IMR-90 (cell line): ENCODE results near the gene PAPPA. TPM values are rescaled to one million over a fixed set of nuclear protein-coding genes. Genes with fewer than 3 reads are reported as not detected.

Experiments used
- ATAC-seq: fragments of 200-7000 bp; cut with Tn5 transposase; 2 replicates; pipeline ENCODE4 v1.9.1; 2020; ENCODE audit warnings: low read depth, mild to moderate bottlenecking, moderate library complexity
- BruUV-seq: library from RNA; stranded (reverse); fragments of 400-500 nt; replicated peaks from 2 replicates; lab custom pipeline; 2021; lab: Mats Ljungman, UMichigan
- CTCF ChIA-PET: fragments of 300-600 bp; formaldehyde crosslinking; extraction: SDS; loops from one replicate; lab custom pipeline; 2021; ENCODE audit warnings: antibody characterized with exemption; lab: Yijun Ruan, JAX
- POLR2A ChIA-PET: fragments of 300-600 bp; sonication (Branson Sonifier 250); formaldehyde crosslinking; loops from one replicate; lab custom pipeline; 2022; ENCODE audit warnings: antibody characterized with exemption; ENCODE audit not compliant: unreplicated experiment; lab: Charles Lee
- DNase-seq: peaks from one replicate; pipeline ENCODE4 v3.0.0; 2013
- H2AFZ ChIP-seq: replicated peaks from 2 replicates; pipeline ENCODE3; 2013; ENCODE audit warnings: low read length, mild to moderate bottlenecking; ENCODE audit not compliant: poor library complexity
- H2AK5ac ChIP-seq: 2 replicates; pipeline ENCODE4 v1.6.1; 2013; ENCODE audit warnings: low read depth, low read length, inconsistent platforms
- H2AK9ac ChIP-seq: replicated peaks from 2 replicates; pipeline ENCODE3; 2013; ENCODE audit warnings: mild to moderate bottlenecking, low read depth, low read length, moderate library complexity; ENCODE audit not compliant: poor library complexity
- H2BK120ac ChIP-seq: 2 replicates; pipeline ENCODE4 v1.6.1; 2013; ENCODE audit warnings: low read depth, low read length, inconsistent platforms
- H2BK15ac ChIP-seq: 3 replicates; pipeline ENCODE4 v1.6.1; 2013; ENCODE audit warnings: low read depth, low read length, inconsistent platforms
- H2BK20ac ChIP-seq: 2 replicates; pipeline ENCODE4 v1.6.1; 2013; ENCODE audit warnings: low read depth, mild to moderate bottlenecking, inconsistent platforms, low read length, moderate library complexity
- H2BK5ac ChIP-seq: 2 replicates; pipeline ENCODE4 v1.6.1; 2013; ENCODE audit warnings: mild to moderate bottlenecking, low read depth, low read length, inconsistent platforms; ENCODE audit not compliant: poor library complexity, severe bottlenecking
- H3K14ac ChIP-seq: replicated peaks from 2 replicates; pipeline ENCODE4 v1.6.1; 2013; ENCODE audit warnings: low read depth, low read length, inconsistent platforms
- H3K18ac ChIP-seq: 2 replicates; pipeline ENCODE4 v1.6.1; 2013; ENCODE audit warnings: low read depth, low read length, control low read depth
- H3K23ac ChIP-seq: 2 replicates; pipeline ENCODE4 v1.6.1; 2013; ENCODE audit warnings: low read depth, low read length, inconsistent platforms
- H3K27ac ChIP-seq: 2 replicates; pipeline ENCODE4 v1.5.1; 2013; ENCODE audit warnings: mild to moderate bottlenecking, control low read depth, low read length; ENCODE audit not compliant: insufficient read depth
- H3K27me3 ChIP-seq: 2 replicates; pipeline ENCODE4 v1.6.1; 2013; ENCODE audit warnings: low read length; ENCODE audit not compliant: control insufficient read depth, insufficient read depth
- H3K36me3 ChIP-seq: 2 replicates; pipeline ENCODE4 v1.6.1; 2013; ENCODE audit warnings: low read length, mixed read lengths; ENCODE audit not compliant: control insufficient read depth, insufficient read depth
- H3K4ac ChIP-seq: 2 replicates; pipeline ENCODE4 v1.6.1; 2013; ENCODE audit warnings: low read depth, low read length, inconsistent platforms
- H3K4me1 ChIP-seq: 2 replicates; pipeline ENCODE4 v1.6.1; 2013; ENCODE audit warnings: low read length, mixed read lengths; ENCODE audit not compliant: control insufficient read depth, insufficient read depth
- H3K4me2 ChIP-seq: 2 replicates; pipeline ENCODE4 v1.6.1; 2013; ENCODE audit warnings: low read depth, mild to moderate bottlenecking, control low read depth, low read length, moderate library complexity
- H3K4me3 ChIP-seq: 2 replicates; pipeline ENCODE4 v1.5.1; 2013; ENCODE audit warnings: low read depth, mild to moderate bottlenecking, control low read depth, low read length, moderate library complexity; ENCODE audit not compliant: insufficient read depth
- H3K56ac ChIP-seq: 2 replicates; pipeline ENCODE4 v1.6.1; 2013; ENCODE audit warnings: low read length, inconsistent platforms; ENCODE audit not compliant: insufficient read depth; ENCODE audit errors: extremely low read depth
- H3K79me1 ChIP-seq, 2 experiments: 2 replicates each; pipeline ENCODE4 v1.6.1; 2013; ENCODE audit warnings: low read length in 2 of 2, inconsistent platforms in 1 of 2, low read depth in 1 of 2
- H3K9ac ChIP-seq: 2 replicates; pipeline ENCODE4 v1.6.1; 2013; ENCODE audit warnings: low read depth, low read length, control low read depth
- H3K9me1 ChIP-seq: 2 replicates; pipeline ENCODE4 v1.6.1; 2013; ENCODE audit warnings: low read length, inconsistent platforms; ENCODE audit not compliant: insufficient read depth
- H3K9me3 ChIP-seq: 2 replicates; pipeline ENCODE4 v1.6.1; 2013; ENCODE audit warnings: low read length; ENCODE audit not compliant: control insufficient read depth, insufficient read depth
- H4K20me1 ChIP-seq: 2 replicates; pipeline ENCODE4 v1.6.1; 2013; ENCODE audit warnings: low read length, inconsistent platforms; ENCODE audit not compliant: insufficient read depth
- H4K5ac ChIP-seq: 2 replicates; pipeline ENCODE4 v1.6.1; 2013; ENCODE audit warnings: mild to moderate bottlenecking, low read depth, low read length, control low read depth
- H4K8ac ChIP-seq, 2 experiments: 2 replicates each; pipeline ENCODE4 v1.6.1; 2013; ENCODE audit warnings: low read depth in 2 of 2, low read length in 2 of 2, control low read depth in 1 of 2, inconsistent platforms in 1 of 2
- H4K91ac ChIP-seq: 2 replicates; pipeline ENCODE4 v1.6.1; 2013; ENCODE audit warnings: low read depth, low read length, inconsistent platforms; ENCODE audit not compliant: insufficient read depth
- BHLHE40 ChIP-seq: fragments of 150-350 bp; IDR thresholded peaks from 2 replicates; pipeline ENCODE4 v1.6.1; 2016; ENCODE audit warnings: mild to moderate bottlenecking, low read depth, low read length
- CEBPB ChIP-seq: IDR thresholded peaks from 2 replicates; pipeline ENCODE4 v1.6.1; 2012; ENCODE audit warnings: low read depth, low read length, improper control_type of control experiment
- CHD1 ChIP-seq: IDR thresholded peaks from 2 replicates; pipeline ENCODE4 v1.6.1; 2012; ENCODE audit warnings: low read depth, low read length, improper control_type of control experiment
- MAFK ChIP-seq: IDR thresholded peaks from 2 replicates; pipeline ENCODE4 v1.6.1; 2012; ENCODE audit warnings: low read depth, low read length, improper control_type of control experiment
- MAZ ChIP-seq: IDR thresholded peaks from 2 replicates; pipeline ENCODE4 v1.6.1; 2012; ENCODE audit warnings: low read depth, mild to moderate bottlenecking, low read length, improper control_type of control experiment, moderate library complexity, borderline replicate concordance
- MXI1 ChIP-seq: IDR thresholded peaks from 2 replicates; pipeline ENCODE4 v1.6.1; 2012; ENCODE audit warnings: low read depth, mild to moderate bottlenecking, low read length, moderate library complexity, borderline replicate concordance
- NFE2L2 ChIP-seq: fragments of 150-350 bp; IDR thresholded peaks from 2 replicates; pipeline ENCODE4 v1.6.1; 2016; ENCODE audit warnings: low read depth, mild to moderate bottlenecking, low read length
- POLR2A ChIP-seq: IDR thresholded peaks from 2 replicates; pipeline ENCODE4 v1.6.1; 2012; ENCODE audit warnings: mild to moderate bottlenecking, low read depth, low read length
- RAD21 ChIP-seq: IDR thresholded peaks from 2 replicates; pipeline ENCODE4 v1.6.1; 2012; ENCODE audit warnings: low read length, improper control_type of control experiment
- RCOR1 ChIP-seq: IDR thresholded peaks from 2 replicates; pipeline ENCODE4 v1.6.1; 2012; ENCODE audit warnings: mild to moderate bottlenecking, low read length, improper control_type of control experiment; ENCODE audit not compliant: insufficient replicate concordance
- SMC3 ChIP-seq: fragments of 150-350 bp; IDR thresholded peaks from 2 replicates; pipeline ENCODE4 v1.6.1; 2016; ENCODE audit warnings: low read depth, mild to moderate bottlenecking, antibody characterized with exemption, low read length, moderate library complexity
- WGBS, 2 experiments: methylation state at CpG; one replicate each; pipeline versions ENCODE4 v1.1.5 to v1.1.7; 2013; ENCODE audit warnings: missing lambda C conversion rate in 2 of 2; ENCODE audit not compliant: insufficient read length in 1 of 2; ENCODE audit errors: extremely low coverage in 2 of 2; 5-methylcytosine and 5-hydroxymethylcytosine counted together
- dilution Hi-C: fragments of 300-500 bp; cut with HindIII; formaldehyde crosslinking; loops from one replicate; pipeline ENCODE4 v1.14.3; 2018; ENCODE audit warnings: low sequenced_read_pairs; ENCODE audit not compliant: unreplicated experiment
- in situ Hi-C: fragments of 300-500 bp; cut with MboI; formaldehyde crosslinking; loops from 3 replicates; pipeline ENCODE4 v1.14.3; 2019; ENCODE audit warnings: low sequenced_read_pairs, inconsistent platforms, mixed read lengths
- intact Hi-C: fragments of 100-400 bp; cut with micrococcal nuclease; formaldehyde crosslinking; loops from 2 replicates; pipeline ENCODE4 v1.10.0; 2022
- polyA plus RNA-seq, 3 experiments: library from polyadenylated mRNA; depleted of rRNA; stranded (reverse); fragments of >200 nt; gene quantifications; 2 replicates each; pipeline ENCODE4 v1.2.3, GENCODE V29; 2012; ENCODE audit warnings: low replicate concordance in 1 of 3
- total RNA-seq: library from RNA; depleted of rRNA; stranded (reverse); fragments of >200 nt; gene quantifications from 2 replicates; pipeline ENCODE4 v1.2.3, GENCODE V29; 2012
- TF ChIP-seq, protein P1 (sequence below): conservative IDR thresholded peaks from 2 replicates; pipeline ENCODE4 v1.5.1; 2012; ENCODE audit warnings: mild to moderate bottlenecking, low read depth, low read length, improper control_type of control experiment
- TF ChIP-seq, protein P2 (sequence below): fragments of 150-350 bp; IDR thresholded peaks from 2 replicates; pipeline ENCODE4 v1.6.1; 2016; ENCODE audit warnings: low read depth, mild to moderate bottlenecking, low read length, moderate library complexity, borderline replicate concordance

PAPPA gene
- total and polyA plus RNA-seq, 2 of the 4 experiments (the other 2 are of a cell fraction), result 8.3 to 12.4 TPM

DNA sequence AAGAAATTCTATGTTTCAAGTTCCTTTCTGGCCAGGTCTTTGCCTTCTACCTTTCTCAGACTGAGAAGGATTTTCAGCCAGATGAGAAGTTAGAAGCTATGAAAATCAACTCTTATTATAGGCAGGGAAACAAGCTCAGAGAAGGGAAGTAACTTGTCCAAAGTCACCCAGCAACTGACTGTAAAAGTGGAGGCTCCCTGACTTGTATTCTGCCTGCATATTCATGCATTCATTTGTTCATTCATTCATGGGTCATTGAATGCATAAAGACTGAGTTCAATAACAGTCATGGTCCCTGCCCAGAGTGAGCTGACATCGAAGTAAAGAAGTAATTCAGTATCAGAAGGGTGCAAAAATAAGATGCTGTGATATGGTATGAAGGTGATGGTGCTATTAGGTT lies 239.6 kb downstream of the PAPPA start:
- TF ChIP-seq MXI1 (no peak), POLR2A (no peak), RAD21 (no peak), NFE2L2 (no peak), MAFK (no peak), CEBPB (no peak), SMC3 (no peak), BHLHE40 (no peak), RCOR1 (no peak), MAZ (no peak), CHD1 (no peak)
- TF ChIP-seq, protein P1, sequence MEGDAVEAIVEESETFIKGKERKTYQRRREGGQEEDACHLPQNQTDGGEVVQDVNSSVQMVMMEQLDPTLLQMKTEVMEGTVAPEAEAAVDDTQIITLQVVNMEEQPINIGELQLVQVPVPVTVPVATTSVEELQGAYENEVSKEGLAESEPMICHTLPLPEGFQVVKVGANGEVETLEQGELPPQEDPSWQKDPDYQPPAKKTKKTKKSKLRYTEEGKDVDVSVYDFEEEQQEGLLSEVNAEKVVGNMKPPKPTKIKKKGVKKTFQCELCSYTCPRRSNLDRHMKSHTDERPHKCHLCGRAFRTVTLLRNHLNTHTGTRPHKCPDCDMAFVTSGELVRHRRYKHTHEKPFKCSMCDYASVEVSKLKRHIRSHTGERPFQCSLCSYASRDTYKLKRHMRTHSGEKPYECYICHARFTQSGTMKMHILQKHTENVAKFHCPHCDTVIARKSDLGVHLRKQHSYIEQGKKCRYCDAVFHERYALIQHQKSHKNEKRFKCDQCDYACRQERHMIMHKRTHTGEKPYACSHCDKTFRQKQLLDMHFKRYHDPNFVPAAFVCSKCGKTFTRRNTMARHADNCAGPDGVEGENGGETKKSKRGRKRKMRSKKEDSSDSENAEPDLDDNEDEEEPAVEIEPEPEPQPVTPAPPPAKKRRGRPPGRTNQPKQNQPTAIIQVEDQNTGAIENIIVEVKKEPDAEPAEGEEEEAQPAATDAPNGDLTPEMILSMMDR, result no peak
- TF ChIP-seq, protein P2, sequence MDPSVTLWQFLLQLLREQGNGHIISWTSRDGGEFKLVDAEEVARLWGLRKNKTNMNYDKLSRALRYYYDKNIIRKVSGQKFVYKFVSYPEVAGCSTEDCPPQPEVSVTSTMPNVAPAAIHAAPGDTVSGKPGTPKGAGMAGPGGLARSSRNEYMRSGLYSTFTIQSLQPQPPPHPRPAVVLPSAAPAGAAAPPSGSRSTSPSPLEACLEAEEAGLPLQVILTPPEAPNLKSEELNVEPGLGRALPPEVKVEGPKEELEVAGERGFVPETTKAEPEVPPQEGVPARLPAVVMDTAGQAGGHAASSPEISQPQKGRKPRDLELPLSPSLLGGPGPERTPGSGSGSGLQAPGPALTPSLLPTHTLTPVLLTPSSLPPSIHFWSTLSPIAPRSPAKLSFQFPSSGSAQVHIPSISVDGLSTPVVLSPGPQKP, result no peak
- Histone ChIP-seq H4K20me1 (0 out of 2 replicates have a peak, but pooled peaks cover 6% of the 10 kb centered on the region), H3K14ac (no peak overlapping the region), H3K9ac (no peak overlapping the region), H2BK20ac (no peak overlapping the region), H3K18ac (no peak overlapping the region), H3K79me1 (no peaks in the 10 kb centered on the region), H3K9me3 (no peaks in the 10 kb centered on the region), H3K23ac (no peak overlapping the region), H2BK5ac (no peak overlapping the region), H3K9me1 (peaks cover 5% of the 10 kb centered on the region), H4K91ac (no peak overlapping the region), H4K5ac (no peak overlapping the region), H2BK120ac (no peak overlapping the region), H3K4me2 (no peak overlapping the region), H2AK9ac (no peak overlapping the region), H4K8ac (no peak overlapping the region), H2AFZ (no peak overlapping the region), H2AK5ac (no peak overlapping the region), H3K4ac (no peak overlapping the region), H3K27ac (no peak overlapping the region), H3K36me3 (peaks cover 76% of the 10 kb centered on the region), H3K27me3 (no peaks in the 10 kb centered on the region), H3K4me1 (peaks cover 5% of the 10 kb centered on the region), H2BK15ac (no peak overlapping the region), H3K4me3 (no peak overlapping the region), H3K56ac (no peak overlapping the region)
- dilution Hi-C loops, result no loop called here
- BruUV-seq, result no TSS peak
- ATAC-seq (no peak), DNase-seq (no peak)
- CTCF ChIA-PET, result interaction anchor here (1.3 kb wide), 1 partner anchor 9 kb away, joined by 3 read pairs; no protein-coding TSS in a partner anchor
- POLR2A ChIA-PET, result no interaction called here
- in situ Hi-C loops, result no loop called here
- intact Hi-C loops, result no loop called here
- WGBS, 2 experiments, result no CpG with 5 or more reads among the region's 1 CpG
